D341Med (cell line): ENCODE results near the gene STARD7.
"Not testable (repeated sequence)": the region's sequence is repeated elsewhere in the genome, so short reads cannot be mapped to it uniquely, and the experiment has no call there.

ENCODE experiments used
- DNase-seq: peaks from one replicate; pipeline ENCODE4 v3.0.0; 2012; ENCODE audit warnings: low spot score

The STARD7 gene

DNA sequence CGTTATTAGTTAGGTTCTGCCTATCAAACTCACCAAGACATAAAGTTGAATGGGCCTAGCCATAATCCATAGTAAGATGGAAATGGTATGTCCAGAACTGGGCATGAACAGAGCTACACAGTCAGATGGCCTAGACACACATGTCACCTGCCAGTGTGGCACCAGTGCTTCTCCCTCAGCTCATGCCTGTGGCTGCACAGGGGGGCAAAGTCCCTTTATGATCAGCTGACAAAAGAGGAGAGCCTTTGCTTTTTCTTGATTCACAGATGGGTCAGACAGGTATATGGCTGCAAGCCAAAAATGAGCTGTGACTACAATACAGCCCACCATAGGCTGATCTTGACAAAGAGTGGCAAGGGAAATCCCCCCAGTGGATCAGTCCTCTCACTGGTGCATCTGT, 28.3 kb upstream of the STARD7 start:
- no peak for DNase-seq

DNA sequence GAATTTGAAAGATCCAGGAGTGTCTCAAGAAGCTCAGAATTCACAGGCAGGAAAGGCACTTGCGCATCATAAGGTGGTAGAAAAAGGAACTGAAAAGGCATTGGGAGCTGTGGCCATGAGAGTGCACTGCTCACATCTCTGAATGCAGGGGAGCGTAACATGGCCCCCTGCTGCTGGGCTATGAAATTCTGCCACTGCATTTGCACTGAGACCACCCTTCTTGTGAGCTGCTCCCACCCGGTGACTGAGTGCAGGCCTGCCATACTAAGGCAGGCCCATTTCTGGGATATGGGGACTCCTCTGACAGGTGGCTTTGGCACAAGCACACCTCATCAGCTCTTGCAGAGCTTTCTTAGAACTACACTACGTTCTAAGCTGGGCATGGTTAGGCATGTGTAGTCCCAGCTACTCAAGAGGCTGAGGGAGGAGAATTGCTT, 25.3 kb upstream of the STARD7 start:
- no peak for DNase-seq

DNA sequence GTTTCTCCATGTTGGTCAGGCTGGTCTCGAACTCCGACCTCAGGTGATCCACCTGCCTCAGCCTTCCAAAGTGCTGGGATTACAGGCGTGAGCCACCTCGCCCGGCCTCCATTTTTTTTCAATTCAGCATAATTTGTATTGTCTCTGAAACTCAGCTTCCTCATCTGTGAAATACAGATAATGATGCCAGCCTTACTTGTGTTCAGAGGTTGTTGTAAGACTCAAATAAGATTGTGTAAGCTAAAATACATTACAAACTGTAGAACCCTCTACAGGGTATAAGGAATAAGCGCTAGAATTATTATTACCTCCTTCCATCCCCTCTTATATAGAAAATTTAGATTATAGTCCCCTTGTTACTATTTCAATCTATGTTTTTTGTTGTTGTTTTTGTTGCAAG, 24.8 kb upstream of the STARD7 start:
- DNase-seq, result no peak

DNA sequence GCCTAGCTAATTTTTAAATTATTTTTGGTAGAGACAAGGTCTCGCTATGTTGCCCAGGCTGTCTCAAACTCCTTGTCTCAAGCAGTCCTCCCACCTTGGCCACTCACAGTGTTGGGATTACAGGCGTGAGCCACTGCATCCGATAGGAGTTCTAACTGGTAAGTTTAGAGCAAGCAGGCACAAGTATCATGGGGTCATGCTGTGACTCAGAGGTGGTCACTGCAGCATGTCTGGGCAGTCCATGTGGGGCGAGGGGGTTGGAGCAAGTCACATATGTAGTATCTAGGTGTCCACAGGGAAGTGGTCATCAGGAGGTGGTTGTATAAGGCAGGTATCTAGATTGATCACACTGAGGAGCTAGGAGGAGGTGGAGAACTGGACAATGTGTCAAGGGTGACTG, 22.7 kb upstream of the STARD7 start:
- no peak for DNase-seq

DNA sequence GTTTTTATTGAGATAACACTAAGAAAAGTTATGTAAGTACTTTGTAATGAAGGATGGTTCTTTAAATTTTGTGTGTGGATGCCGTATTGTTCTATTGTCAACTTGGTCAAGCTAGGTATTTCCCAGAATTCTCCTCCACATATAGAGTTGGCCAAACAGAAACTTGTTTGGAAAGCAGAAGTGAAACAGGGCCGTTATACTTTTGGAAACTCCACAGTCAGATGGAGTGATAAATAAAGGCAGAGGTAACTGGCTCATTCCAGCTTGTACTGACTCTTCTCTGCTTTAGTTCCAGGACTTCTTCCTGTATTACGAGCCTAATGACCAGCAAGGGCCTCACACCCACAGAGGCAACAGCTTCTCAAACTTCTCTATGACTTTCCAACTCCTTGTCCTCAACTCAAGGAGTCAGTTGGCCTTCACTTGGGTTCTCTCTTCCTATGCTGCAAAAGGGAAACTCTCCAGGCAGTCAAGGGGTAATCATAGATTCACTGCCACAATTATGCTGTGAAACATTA, 16.4 kb upstream of the STARD7 start:
- DNase-seq, result no peak

DNA sequence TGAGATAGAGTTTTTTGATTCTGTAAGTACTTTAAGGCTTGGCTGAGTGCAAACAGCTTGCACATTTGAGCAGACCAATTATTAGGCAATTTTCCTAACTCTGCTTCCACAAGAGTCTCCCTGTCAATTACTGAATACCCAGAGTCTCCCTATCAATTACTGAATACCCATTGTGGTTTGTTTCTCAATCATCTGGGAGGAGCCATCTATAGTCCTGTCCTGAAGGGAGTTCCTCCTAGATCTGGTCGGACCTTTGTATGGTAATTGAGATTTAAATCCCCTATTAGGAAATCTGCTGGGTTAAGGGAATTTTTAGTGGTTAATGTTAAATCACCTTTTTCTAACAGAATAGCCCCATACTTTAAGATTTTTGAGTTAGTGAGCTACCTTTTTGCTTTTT, 12.5 kb upstream of the STARD7 start:
- not testable (repeated sequence) for DNase-seq

DNA sequence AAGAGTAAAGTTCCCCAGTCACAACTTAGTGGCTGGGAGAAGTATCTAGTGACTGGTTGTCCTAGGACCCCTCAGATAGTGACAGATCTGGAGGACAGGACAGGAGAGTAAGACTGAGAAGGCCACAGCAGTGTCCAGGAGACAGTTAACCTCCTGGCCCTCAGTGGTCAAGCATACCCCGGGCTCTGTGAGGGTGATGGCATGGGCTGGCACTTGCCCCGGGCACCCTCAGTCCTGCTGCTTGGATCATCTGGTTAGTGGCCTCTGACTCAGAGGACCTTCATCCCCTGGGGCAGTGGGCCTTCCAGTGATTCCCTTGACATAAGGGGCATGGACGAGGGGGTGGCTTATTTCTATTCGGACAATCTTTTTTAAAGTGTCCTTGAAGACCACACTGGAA, 11.3 kb upstream of the STARD7 start:
- DNase-seq, result not testable (repeated sequence)

DNA sequence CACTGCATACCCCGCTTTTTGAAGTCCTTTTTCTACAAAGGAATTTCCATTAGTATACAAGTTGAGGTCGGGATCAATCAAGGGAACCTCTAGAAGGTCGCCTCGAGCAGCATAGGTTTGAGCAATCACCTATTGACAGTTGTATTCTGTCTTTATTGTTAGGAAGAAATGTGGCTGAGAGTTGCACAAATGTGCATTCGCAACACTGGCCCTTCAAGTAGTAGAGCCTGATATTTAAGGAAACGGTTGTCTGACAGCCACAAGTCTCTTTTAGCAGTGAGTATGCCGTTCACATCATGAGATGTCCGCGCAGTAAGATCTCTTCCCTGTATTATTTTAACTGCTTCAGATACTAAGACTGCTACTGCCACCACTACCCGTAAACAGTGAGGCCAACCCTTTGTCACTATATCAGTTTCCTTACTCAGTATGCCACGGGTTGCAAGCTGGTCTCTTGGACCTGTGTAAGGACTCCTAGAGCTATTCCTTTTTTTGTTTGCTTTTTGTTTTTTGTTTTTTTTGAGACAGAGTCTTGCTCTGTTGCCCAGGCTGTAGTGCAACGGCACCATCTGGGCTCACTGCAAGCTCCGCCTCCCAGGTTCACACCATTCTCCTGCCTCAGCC, 10.0 kb upstream of the STARD7 start:
- no peak for DNase-seq

DNA sequence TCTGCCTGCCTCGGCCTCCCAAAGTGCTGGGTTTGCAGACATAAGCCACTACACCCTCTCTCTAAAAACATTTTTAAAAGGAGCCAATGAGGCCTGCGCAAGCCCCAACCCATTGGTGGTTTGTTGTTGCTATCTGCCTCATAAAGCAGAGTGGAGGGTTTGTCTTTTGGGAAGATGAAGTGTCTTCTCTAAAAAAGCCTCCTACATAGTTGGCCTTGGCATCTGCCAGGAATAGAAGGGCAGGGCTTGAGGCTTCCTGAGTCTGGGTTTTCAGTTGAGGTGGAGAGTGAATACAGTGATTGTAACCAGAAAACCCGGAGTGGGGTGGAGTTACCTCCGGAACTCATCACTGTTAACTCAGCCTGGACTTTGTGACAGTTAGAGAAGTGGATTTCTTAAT, 5.9 kb upstream of the STARD7 start:
- DNase-seq, result no peak

DNA sequence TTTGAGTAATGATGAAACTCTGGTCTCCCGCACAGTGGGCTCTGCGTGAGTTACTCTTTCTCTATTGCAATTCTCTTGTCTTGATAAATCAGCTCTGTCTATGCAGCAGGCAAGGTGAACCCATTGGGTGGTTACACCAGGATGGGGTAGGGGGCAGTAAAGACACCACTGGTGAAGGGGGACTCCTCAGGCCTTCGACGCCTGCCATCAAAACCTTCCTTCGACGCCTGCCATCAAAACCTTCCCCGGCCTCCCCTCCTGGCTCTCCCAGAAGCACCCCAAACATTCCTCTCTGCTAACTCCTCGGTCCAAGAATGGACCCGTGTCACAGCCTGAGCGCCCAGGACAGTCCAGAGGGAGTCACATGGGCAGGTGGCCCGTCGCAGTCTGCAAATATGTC, 4.8 kb upstream of the STARD7 start:
- DNase-seq, result no peak

DNA sequence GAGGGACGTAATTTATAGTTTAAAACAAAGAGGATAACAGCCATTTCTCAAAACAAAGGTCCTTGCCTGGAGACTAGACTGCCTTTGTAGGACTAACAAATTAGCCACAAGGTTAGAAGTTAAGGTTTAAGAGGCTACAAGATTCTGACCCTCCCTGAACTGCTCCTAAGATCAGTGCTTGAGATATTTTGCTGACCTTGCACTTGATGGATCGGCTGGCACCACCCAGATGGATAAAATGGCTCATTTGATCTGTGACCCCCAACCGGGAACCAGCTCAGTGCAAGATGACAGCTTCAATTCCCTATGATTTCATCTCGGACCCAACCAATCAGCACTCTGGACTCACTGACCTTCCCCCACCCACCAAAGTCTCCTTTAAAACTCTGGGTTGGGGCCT, 3.7 kb upstream of the STARD7 start:
- no peak for DNase-seq

DNA sequence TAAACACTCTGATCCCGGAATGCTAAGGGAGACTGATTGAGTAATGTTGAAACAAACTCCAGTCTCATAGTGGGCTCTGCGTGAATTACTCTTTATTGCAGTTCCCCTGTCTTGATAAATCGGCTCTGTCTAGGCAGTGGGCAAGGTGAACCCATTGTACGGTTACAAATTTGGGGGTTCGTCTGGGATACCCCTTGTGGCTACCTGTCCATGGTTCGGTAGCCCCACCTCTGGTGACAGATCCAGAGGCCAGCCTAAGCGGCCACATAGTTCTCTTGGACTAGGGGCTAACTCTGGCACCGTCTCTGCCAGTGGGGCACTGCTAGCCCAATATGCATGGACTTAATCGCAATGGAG, 1.1 kb upstream of the STARD7 start:
- no peak for DNase-seq

DNA sequence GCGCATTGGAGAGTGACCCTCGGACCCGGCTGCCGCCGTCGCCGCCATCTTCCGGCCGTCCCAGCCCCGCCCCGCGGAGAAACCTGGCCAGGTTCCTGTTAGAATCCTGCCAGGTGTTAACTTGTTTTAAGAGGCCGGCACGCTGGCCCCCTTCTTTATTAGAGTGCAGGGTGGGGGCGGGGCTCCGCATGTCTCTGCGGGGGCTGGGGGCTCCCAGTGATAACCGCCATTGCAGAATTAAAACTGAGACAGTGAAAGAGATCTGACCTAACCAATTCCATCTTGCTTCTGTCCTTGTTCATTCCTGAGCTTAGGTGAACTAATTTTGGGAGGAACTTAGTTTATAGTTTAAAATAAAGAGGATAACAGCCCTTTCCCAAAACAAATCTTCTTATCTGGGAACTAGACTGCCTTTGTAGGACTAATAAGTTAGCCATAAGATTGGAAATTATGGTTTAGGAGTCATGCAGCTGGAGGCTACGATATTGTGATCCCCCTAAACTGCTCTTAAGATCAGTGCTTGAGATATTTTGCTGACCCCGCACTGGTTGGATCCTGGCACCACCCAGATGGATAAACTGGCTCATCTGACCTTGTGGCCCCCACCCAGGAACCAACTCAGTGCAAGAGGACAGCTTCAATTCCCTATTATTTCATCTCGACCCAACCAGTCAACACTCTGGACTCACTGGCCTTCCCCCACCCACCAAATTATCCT, 543 bp upstream of the STARD7 start:
- DNase-seq, result no peak

DNA sequence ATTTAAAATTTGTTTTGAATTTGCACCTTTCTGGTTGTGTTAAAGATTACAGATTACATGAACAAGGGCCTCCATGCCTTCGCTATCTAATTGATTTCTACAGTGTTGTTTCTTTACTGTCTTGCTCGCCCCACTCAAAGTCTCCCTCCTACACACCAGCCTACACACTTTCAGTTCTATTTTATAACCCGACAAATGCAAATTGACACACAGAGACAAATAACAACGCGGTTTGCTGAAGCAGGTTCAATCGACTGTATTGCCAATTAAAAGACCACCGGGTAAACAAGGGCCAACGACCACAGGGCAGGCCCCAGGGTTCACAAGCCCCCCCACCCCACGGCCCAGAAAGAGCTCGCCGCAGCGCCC, 869 bp downstream of the STARD7 start:
- DNase-seq, result no peak

DNA sequence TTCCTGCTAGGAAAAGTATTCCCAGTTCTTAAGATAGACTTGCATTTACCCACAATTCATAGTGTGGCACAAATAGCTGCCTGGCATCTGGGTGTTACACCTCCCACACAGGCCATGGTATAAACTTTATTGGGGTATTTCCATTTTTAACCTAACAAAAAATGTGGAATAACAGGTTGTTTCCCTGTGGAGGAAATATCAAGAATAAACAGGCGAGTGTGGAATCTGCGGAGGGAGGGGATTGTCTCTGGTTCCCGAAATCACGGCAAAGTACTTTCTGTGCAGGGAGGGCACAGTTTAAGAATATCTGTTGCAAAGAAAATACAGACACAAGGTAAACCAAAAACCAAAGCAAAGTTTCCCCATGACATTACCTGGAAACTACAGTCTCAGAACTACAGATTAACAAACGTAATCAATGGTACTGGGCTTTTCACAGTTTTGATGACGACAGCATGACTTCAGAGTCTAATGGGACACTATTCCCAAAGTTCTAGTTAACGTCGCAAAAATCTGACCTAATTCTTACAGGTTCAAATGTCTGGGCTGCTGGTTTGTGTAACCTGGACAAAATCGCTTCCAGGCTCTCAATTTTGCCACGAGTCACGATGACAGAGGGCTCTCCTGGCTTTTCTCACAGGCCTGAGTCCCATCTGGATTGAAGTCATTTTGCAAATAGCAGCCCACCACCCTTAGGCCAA, 1.4 kb downstream of the STARD7 start:
- no peak for DNase-seq

DNA sequence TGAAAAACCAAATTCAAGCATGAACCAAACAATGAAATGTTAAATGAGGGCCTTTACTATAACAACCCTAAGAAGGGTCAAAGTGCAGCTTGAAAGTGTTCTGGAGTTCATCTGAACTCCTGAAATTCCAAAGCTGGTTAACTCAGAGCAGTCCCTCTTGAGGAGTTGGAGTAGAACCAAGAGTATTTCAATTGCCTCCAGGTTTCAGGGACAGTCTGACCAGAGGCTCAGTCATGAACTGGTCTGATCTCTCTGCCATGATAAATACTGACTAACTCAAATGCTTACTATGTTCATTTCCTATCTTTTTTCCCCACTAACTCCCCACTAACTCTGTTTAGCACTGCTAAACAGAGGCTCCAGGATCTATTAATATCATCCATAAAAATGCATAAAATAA, 2.7 kb downstream of the STARD7 start:
- DNase-seq, result no peak

DNA sequence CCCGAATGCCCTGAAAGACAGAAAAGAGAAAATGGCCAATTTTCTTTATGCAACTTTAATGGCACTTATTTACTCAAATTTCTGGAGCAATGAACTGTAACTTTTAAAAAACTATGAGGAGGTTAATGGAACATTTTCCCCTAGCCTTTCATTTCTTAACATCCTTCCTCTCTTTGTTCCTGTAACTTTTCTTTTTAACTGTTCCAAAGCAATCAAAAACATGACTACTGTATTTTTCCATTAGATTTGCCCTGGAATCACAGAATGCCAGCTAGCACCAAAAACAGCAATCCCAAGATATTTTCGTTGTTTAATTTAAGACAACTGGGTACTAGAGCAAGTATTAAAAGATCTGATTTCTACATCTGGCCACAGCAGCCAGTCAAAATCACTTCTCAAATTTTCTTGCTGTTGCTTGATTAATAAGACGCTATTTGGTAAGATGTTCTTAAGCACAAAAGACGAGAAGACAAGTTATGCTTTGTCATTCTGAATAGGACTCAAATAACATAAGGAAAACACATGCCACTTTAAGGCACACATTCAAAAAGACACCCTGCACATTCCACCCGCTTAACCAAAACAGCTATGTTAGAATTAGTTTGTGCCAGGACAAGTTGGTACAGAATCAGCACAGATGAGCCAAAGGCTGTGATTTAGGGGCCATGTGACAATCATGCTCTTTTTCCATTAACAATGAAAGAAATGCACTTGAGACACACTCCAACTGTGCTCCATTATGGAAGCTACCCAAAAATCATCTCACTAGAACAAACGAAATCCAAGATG, 3.6 kb downstream of the STARD7 start:
- DNase-seq, result no peak

DNA sequence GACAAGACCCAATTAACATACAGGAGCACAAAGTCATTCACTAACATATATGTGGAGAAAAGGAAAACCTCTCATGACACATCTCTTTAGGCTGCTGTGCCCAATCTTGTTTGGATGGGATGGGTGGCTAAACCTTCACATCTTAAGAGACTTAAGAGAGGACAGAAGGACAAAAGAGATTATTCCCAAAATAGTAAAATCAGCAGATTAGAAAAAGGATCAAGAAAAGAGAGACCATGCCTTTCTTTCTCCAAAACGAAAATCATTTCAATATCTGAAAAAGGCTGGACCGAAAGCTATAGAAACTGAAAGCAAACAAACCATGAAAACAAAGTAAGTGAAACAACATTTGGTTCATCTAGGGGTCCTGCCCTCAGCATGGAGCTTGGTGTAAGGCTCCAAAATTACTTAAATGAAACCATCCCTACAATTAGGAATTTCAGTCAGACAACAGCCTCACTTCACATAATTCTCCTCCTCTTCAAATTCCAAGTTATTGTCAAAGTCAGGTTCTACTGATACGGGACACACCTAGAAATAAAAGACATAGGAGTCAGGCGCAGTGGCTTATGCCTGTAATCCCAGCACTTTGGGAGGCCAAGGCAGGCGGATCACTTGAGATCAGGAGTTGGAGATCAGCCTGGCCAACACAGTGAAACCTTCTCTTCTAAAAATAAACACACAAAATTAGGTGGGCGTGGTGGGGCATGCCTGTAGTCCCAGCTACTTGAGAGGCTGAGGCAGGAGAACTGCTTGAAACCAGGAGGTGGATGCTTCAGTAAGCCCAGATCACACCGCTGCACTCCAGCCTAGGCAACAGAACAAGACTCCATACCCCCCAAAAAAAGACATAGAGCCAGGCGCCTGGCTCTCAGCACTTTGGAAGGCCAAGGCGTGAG, 5.2 kb downstream of the STARD7 start:
- no peak for DNase-seq

DNA sequence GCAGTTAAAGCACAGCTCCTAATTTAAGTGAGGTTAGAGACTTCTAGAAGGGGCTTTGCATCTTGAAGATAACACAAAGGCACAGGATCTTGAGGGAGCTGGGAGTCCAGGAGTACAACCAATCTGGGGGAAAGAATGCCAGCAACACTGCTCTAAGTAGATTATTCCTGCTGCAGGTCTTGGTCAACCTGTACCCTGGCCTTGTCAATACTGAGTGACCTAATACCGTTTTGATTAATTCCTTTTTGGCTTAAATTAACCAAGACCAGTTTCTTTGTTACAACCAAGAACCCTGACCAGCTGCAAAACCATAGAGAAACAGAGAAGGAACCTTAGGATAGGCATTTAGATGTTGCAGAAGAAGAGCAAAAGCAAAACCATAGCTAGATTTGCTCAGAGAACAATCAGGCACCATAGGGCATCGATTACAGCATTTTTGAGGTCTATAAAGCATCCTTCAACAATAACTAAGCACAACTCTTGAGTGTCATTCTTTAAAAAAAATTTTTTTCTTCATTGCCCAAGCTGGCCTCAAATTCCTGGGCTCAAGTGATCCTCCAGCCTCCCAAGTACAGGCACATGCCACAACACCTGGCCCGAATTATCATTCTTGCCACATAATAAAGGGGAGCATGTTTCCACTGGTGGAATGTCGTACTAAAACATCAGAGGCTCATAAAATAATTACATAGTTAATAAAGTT, 6.3 kb downstream of the STARD7 start:
- DNase-seq, result no peak

DNA sequence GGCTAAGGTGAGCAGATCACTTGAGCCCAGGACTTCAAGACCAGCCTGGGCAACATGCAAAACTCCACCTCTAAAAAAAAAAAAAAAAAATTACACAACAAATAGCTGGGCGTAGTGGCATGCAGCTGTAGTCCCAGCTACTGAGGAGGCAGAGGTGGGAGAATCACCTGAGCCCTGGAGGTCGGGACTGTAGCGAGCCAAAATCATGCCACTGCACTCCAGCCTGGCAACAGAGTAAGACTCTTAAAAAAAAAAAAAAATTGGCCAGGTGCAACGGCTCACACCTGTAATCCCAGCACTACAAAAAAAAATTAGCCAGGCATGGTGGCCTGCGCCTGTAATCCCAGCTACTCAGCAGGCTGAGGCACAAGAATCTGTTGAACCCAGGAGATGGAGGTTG, 7.3 kb downstream of the STARD7 start:
- no peak for DNase-seq

DNA sequence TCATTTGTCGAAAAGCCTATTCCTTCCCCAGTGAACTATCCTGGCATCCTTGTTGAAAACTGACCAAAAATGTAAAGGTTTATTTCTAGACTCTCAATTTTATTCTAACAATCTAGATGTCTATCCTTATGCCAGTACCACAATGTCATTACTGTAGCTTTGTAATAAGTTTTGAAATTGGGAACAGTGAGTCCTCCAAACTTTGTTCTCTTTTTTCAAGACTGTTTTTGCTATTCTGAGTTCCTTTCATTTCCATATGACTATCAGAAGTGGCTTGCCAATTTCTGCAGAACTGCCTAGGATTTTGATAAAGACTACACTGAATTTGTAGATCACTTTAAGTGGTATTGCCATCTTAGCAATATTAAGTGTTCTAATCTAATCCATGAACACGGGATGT, 9.7 kb downstream of the STARD7 start:
- no peak for DNase-seq
